AG04449 (cell line): ENCODE data around the gene NOX3.
A peak's percentile ranks its signal among the peaks of the same experiment; 100 is the strongest.

Experiments
- CTCF ChIA-PET: fragments of 350-600 bp; formaldehyde crosslinking; extraction: SDS; loops from one replicate; lab custom pipeline; 2021; ENCODE audit warnings: antibody characterized with exemption; lab: Yijun Ruan, JAX
- POLR2A ChIA-PET: fragments of 400-600, 350-600 bp; formaldehyde crosslinking; extraction: SDS; loops from one replicate; lab custom pipeline; 2020; ENCODE audit warnings: antibody characterized with exemption, inconsistent platforms; lab: Yijun Ruan, JAX
- DNase-seq: peaks from one replicate; pipeline ENCODE4 v3.0.0-alpha.2; 2010; ENCODE audit warnings: low read depth, low spot score
- H3K4me3 ChIP-seq: 2 replicates; pipeline ENCODE4 v1.5.1; 2011; ENCODE audit warnings: low read depth, mild to moderate bottlenecking, control low read depth, low read length
- CTCF ChIP-seq: IDR thresholded peaks from one replicate; pipeline ENCODE4 v1.5.1; 2011; ENCODE audit warnings: mild to moderate bottlenecking, moderate library complexity, low read length, control low read depth, inconsistent platforms; ENCODE audit not compliant: insufficient read depth; ENCODE audit errors: missing control alignments

Gene NOX3

GRCh38 chr6:155378276-155378675, 77.4 kb downstream of the NOX3 start:
- DNase-seq, result no peak
- no peak for TF ChIP-seq CTCF
- ChIA-PET CTCF (no interaction called here), POLR2A (no interaction called here)
- no peak overlapping the region for H3K4me3 ChIP-seq

GRCh38 chr6:155377061-155377460, 78.6 kb downstream of the NOX3 start:
- POLR2A ChIA-PET, result no interaction called here
- CTCF ChIA-PET, result no interaction called here
- no peak overlapping the region for H3K4me3 ChIP-seq
- DNase-seq, result peak; percentile 84
- TF ChIP-seq CTCF, result no peak

GRCh38 chr6:155375801-155376200, 79.8 kb downstream of the NOX3 start:
- ChIA-PET POLR2A (no interaction called here), CTCF (no interaction called here)
- H3K4me3 ChIP-seq, result no peak overlapping the region
- DNase-seq, result no peak
- no peak for TF ChIP-seq CTCF

GRCh38 chr6:155374681-155375080, 81.0 kb downstream of the NOX3 start:
- TF ChIP-seq CTCF, result no peak
- POLR2A ChIA-PET, result no interaction called here
- CTCF ChIA-PET, result no interaction called here
- H3K4me3 ChIP-seq, result no peak overlapping the region
- DNase-seq, result no peak

- CTCF ChIA-PET, result no interaction called here
- no peak for DNase-seq
- TF ChIP-seq CTCF, result no peak
- POLR2A ChIA-PET, result no interaction called here
- H3K4me3 ChIP-seq, result no peak overlapping the region
These were observed 82.4 kb downstream of the NOX3 start for GRCh38 chr6:155373276-155373675.

GRCh38 chr6:155372256-155372655, 83.4 kb downstream of the NOX3 start:
- ChIA-PET POLR2A (no interaction called here), CTCF (no interaction called here)
- TF ChIP-seq CTCF, result no peak
- no peak for DNase-seq
- no peak overlapping the region for H3K4me3 ChIP-seq
